ENCODE measurements around the gene MCF2. TPM values are rescaled to one million over a fixed set of nuclear protein-coding genes. Genes with fewer than 3 reads are reported as not detected.

Gene MCF2
- polyA plus RNA-seq, 1 donor from 2014 or later, result 16.0 TPM

DNA sequence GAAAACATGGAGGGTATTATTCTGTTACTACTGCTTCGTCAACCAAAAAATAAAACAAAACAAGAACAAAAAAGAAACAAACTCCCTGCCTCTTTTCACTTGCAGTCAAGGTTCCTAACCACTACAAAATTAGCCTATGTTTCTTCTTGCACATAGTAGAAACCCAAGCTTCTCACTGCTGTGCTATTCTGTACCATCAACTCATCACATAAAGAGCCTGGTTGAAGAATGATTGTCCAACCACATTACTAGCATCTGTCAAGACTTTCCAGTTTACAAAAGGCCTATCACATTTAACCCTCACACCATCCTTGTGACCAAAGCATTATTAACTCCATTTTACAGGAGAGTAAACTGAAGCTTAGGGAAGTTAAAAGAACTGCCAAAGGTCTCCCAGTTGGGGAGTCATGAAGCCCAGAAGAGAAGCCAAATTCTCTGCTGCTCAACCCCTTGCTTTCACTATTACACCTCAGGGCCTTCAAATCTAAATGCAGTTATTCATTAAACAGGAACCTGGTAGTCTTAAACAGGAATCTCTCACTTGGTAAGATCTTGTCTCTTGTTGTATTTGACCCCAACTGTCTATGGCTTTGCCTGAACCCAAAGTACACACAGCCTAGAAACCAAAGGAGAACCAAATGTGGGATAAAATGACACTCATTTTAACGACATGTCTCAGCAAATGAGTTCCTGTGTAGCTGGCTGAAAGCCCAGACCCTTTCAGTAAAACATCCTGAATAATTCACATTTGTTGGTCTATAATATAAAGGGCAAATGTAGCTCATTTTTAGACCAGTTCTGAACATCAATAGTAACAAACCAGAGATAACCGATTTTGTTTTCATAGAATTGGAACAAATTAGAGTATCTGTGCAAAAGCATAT, 168.8 kb downstream of the MCF2 start:
- Histone ChIP-seq H3K27me3 (ENCODE audit: insufficient read depth, low read depth, low read length) (no peaks in the 10 kb centered on the region), H4K20me1 (ENCODE audit: insufficient read depth) (no peaks in the 10 kb centered on the region), H3K27ac (ENCODE audit: low read length) (no peak overlapping the region), H3K9me2 (ENCODE audit: insufficient read depth, low read length) (no peaks in the 10 kb centered on the region), H2AFZ (ENCODE audit: low read depth, low read length) (no peak overlapping the region), H3F3A (ENCODE audit: insufficient read depth, low read length, poor library complexity, severe bottlenecking) (no peaks in the 10 kb centered on the region), H3K9me3 (ENCODE audit: low read length) (no peaks in the 10 kb centered on the region), H3K4me2 (ENCODE audit: low read length) (no peak overlapping the region), H3K9ac (ENCODE audit: low read length) (no peak overlapping the region), H3K4me3 (ENCODE audit: low read length) (no peak overlapping the region), H3K79me2 (replicated peaks; ENCODE audit: insufficient read depth, low read length) (no peaks in the 10 kb centered on the region), H3K36me3 (ENCODE audit: insufficient read depth, low read length) (no peaks in the 10 kb centered on the region)
- TF ChIP-seq CTCF (IDR thresholded peaks at IDR 0.05; ENCODE audit: poor library complexity, severe bottlenecking), result no peak
- TF ChIP-seq TAF1 (IDR thresholded peaks at IDR 0.05; ENCODE audit: low read depth), result no peak
- TF ChIP-seq MXI1 (conservative IDR thresholded peaks at IDR 0.05; ENCODE audit: poor library complexity, severe bottlenecking), result no peak
- no peak for TF ChIP-seq POLR2AphosphoS5 (IDR thresholded peaks at IDR 0.05)
- TF ChIP-seq EZH2 (IDR thresholded peaks at IDR 0.05; ENCODE audit: borderline replicate concordance, insufficient read depth, low read length, poor library complexity, severe bottlenecking), result no peak
- TF ChIP-seq, protein P1, sequence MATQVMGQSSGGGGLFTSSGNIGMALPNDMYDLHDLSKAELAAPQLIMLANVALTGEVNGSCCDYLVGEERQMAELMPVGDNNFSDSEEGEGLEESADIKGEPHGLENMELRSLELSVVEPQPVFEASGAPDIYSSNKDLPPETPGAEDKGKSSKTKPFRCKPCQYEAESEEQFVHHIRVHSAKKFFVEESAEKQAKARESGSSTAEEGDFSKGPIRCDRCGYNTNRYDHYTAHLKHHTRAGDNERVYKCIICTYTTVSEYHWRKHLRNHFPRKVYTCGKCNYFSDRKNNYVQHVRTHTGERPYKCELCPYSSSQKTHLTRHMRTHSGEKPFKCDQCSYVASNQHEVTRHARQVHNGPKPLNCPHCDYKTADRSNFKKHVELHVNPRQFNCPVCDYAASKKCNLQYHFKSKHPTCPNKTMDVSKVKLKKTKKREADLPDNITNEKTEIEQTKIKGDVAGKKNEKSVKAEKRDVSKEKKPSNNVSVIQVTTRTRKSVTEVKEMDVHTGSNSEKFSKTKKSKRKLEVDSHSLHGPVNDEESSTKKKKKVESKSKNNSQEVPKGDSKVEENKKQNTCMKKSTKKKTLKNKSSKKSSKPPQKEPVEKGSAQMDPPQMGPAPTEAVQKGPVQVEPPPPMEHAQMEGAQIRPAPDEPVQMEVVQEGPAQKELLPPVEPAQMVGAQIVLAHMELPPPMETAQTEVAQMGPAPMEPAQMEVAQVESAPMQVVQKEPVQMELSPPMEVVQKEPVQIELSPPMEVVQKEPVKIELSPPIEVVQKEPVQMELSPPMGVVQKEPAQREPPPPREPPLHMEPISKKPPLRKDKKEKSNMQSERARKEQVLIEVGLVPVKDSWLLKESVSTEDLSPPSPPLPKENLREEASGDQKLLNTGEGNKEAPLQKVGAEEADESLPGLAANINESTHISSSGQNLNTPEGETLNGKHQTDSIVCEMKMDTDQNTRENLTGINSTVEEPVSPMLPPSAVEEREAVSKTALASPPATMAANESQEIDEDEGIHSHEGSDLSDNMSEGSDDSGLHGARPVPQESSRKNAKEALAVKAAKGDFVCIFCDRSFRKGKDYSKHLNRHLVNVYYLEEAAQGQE (IDR thresholded peaks at IDR 0.05; ENCODE audit: borderline replicate concordance), result no peak
- TF ChIP-seq EP300 (conservative IDR thresholded peaks at IDR 0.05; ENCODE audit: poor library complexity, severe bottlenecking), result no peak
- no peak for TF ChIP-seq SMC3 (conservative IDR thresholded peaks at IDR 0.05; ENCODE audit: poor library complexity)
- TF ChIP-seq RAD21 (conservative IDR thresholded peaks at IDR 0.05), result no peak

- no peaks in the 10 kb centered on the region for H4K20me1 ChIP-seq (ENCODE audit: insufficient read depth)
- H3K36me3 ChIP-seq (ENCODE audit: insufficient read depth, low read length), result no peaks in the 10 kb centered on the region
- H3K27ac ChIP-seq (ENCODE audit: low read length), result no peak overlapping the region
- H2AFZ ChIP-seq (ENCODE audit: low read depth, low read length), result no peak overlapping the region
- no peaks in the 10 kb centered on the region for H3F3A ChIP-seq (ENCODE audit: insufficient read depth, low read length, poor library complexity, severe bottlenecking)
- no peak for TF ChIP-seq TAF1 (IDR thresholded peaks at IDR 0.05; ENCODE audit: low read depth)
- TF ChIP-seq EP300 (conservative IDR thresholded peaks at IDR 0.05; ENCODE audit: poor library complexity, severe bottlenecking), result no peak
- no peak for TF ChIP-seq MXI1 (conservative IDR thresholded peaks at IDR 0.05; ENCODE audit: poor library complexity, severe bottlenecking)
- no peak for TF ChIP-seq RAD21 (conservative IDR thresholded peaks at IDR 0.05)
- no peak for TF ChIP-seq SMC3 (conservative IDR thresholded peaks at IDR 0.05; ENCODE audit: poor library complexity)
- TF ChIP-seq, protein P1 (IDR thresholded peaks at IDR 0.05; ENCODE audit: borderline replicate concordance), result no peak
- TF ChIP-seq POLR2AphosphoS5 (IDR thresholded peaks at IDR 0.05), result no peak
- no peak for TF ChIP-seq EZH2 (IDR thresholded peaks at IDR 0.05; ENCODE audit: borderline replicate concordance, insufficient read depth, low read length, poor library complexity, severe bottlenecking)
- TF ChIP-seq CTCF (IDR thresholded peaks at IDR 0.05; ENCODE audit: poor library complexity, severe bottlenecking), result no peak
- no peaks in the 10 kb centered on the region for H3K9me3 ChIP-seq (ENCODE audit: low read length)
- H3K27me3 ChIP-seq (ENCODE audit: insufficient read depth, low read depth, low read length), result no peaks in the 10 kb centered on the region
- H3K9me2 ChIP-seq (ENCODE audit: insufficient read depth, low read length), result no peaks in the 10 kb centered on the region
- H3K79me2 ChIP-seq (replicated peaks; ENCODE audit: insufficient read depth, low read length), result no peaks in the 10 kb centered on the region
- H3K4me2 ChIP-seq (ENCODE audit: low read length), result no peak overlapping the region
- no peak overlapping the region for H3K4me3 ChIP-seq (ENCODE audit: low read length)
- no peak overlapping the region for H3K9ac ChIP-seq (ENCODE audit: low read length)
Observed at GRCh38 chrX:139533444-139533843, 174.5 kb downstream of the MCF2 start.
